Subcutaneous adipose tissue (tissue), 4 donors: ENCODE data around the gene RCAN1. TPM values are rescaled to one million over a fixed set of nuclear protein-coding genes. Genes with fewer than 3 reads are reported as not detected.

Experiments used
- total RNA-seq, 4 donors: library from RNA; depleted of rRNA; stranded (reverse); fragments of >200 nt; gene quantifications; one replicate each; pipeline ENCODE4 v1.1.0, GENCODE V29; 2016
- TF ChIP-seq, protein P1 (sequence below): fragments of 450-650 bp; IDR thresholded peaks from one replicate; pipeline ENCODE4 v1.5.1; 2016; ENCODE audit warnings: low read depth, mild to moderate bottlenecking, control low read depth, antibody characterized with exemption, moderate library complexity

Gene RCAN1
- total RNA-seq, 4 donors from 2014 or later: 28.8 to 68.3 (median 47.0) TPM

DNA sequence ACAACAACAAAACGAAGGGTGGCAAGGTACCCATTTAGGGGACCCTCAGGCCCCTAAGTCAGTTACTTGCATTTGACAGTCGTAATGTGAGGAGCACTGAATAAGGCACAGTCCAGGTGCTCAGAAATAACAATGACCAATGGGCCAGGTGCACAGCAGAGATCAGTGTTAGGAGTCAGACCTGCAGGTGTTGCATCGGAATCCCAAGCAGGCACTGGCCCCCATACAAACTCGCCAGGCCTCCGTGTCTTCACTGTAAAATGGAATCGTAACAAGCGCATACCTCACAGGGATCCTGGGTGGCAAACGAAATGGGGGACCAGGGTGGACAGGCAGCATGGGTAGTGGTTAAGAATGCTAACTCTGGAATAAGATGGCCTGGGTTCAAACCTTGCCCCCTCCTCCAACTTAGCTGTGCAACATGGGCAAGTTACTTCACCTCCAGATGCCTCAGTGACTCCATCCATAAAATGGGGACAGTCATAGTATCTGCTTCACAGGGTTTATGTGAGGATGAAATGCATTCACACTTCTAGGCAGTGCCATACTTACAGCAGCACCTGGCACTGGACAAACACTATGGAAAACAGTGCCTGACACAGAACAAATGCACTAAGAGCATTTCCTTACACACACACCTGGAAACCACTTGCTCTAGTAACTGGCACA, 20.2 kb downstream of the RCAN1 start:
- TF ChIP-seq, protein P1, sequence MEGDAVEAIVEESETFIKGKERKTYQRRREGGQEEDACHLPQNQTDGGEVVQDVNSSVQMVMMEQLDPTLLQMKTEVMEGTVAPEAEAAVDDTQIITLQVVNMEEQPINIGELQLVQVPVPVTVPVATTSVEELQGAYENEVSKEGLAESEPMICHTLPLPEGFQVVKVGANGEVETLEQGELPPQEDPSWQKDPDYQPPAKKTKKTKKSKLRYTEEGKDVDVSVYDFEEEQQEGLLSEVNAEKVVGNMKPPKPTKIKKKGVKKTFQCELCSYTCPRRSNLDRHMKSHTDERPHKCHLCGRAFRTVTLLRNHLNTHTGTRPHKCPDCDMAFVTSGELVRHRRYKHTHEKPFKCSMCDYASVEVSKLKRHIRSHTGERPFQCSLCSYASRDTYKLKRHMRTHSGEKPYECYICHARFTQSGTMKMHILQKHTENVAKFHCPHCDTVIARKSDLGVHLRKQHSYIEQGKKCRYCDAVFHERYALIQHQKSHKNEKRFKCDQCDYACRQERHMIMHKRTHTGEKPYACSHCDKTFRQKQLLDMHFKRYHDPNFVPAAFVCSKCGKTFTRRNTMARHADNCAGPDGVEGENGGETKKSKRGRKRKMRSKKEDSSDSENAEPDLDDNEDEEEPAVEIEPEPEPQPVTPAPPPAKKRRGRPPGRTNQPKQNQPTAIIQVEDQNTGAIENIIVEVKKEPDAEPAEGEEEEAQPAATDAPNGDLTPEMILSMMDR: no peak

DNA sequence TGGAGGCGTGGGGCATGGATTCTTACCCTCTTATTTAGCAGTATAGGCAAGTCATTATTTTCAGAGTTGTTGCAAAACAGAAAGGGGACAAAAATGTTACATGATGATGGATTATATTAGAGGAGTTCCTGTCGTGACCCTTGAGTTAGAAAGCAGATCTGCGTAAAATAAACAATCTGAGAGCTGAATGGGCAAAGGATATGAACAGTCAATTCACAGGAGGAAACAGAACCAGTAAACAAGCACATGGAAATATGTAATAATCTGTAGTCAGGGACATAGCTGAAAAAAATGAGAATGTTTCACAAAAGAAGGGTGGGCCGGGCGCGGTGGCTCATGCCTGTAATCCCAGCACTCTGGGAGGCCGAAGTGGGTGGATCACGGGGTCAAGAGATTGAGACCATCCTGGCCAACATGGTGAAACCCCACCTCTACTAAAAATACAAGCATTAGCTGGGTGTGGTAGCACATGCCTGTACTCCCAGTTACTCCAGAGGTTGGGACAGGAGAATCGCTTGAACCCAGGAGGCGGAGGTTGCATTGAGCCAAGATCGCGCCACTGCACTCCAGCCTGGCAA, 20.9 kb downstream of the RCAN1 start:
- TF ChIP-seq, protein P1: no peak

DNA sequence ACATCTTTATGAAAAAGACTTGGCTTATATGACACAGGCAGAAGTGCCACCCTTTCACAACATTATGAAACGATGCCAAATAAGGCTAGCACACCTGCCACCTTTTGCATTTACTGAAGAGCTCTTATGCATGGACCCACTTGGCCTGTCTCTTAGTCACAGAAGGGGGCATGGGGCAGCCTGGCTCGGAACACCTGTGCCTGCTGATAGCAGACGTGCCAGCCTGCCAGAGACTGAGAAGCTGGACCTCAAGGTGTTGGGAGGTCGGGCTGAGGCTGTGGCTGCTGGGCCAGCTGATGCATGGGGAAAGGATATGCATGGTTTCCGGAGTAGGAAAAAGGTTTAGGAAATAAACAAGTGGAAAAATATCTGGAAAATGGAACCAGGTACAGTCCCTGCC, 21.5 kb downstream of the RCAN1 start:
- TF ChIP-seq, protein P1: no peak

DNA sequence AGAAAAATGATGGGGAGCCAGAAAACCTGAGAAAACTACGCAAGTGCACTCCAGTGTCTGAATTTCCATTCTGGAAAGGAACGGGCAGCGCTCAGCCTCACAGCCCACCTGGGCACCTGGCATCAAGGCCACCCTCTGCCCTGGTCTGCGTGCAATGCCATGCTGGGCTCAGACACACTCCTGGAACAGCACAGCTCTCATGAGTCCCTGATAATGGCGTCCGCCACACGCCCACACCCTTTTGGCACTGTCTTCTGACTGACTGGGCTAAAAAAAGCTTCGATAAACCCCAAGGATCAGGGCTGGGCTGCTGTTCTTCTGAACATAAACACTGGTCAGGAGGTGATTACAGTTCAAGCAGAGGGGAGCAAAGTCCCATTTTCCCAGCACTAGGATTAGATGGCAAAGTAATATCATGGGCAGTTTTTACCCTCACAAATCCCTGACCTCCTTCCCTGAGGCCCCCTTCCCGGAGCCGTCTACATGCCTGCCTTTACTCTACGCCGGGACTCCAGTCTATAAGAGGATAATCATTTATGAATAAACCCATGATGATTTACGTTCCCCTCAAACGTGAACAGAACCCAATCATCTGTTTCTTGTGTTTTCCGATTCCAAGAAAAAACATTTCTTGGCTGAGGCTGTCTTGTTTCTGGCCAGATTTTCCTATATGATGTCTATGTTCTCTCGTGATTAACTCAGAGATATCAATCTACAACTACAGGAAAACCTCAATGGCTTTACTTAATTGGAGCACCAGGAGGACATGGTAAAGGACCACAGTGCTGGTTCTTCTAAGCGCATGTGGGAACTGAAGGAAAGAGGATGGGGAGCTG, 22.6 kb downstream of the RCAN1 start:
- TF ChIP-seq, protein P1: no peak

DNA sequence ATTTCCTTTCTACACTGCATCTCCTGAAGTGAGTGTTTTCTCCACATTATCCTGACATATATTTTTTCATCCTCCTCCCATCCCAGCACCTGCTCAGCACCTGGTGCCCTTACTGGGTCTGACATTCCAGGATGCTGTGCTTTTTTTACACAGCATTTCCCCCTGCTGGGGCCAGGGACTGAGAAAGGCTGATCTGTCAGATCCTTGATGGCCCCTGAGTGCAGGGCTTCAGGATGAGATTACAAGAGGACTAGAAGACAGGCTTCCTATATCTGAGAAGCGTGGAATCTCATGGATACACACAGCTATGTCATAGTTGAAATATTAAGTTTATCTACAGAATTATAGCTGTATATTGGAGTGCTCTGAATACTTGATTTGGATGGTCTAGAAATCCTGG, 24.4 kb downstream of the RCAN1 start:
- TF ChIP-seq, protein P1: no peak

DNA sequence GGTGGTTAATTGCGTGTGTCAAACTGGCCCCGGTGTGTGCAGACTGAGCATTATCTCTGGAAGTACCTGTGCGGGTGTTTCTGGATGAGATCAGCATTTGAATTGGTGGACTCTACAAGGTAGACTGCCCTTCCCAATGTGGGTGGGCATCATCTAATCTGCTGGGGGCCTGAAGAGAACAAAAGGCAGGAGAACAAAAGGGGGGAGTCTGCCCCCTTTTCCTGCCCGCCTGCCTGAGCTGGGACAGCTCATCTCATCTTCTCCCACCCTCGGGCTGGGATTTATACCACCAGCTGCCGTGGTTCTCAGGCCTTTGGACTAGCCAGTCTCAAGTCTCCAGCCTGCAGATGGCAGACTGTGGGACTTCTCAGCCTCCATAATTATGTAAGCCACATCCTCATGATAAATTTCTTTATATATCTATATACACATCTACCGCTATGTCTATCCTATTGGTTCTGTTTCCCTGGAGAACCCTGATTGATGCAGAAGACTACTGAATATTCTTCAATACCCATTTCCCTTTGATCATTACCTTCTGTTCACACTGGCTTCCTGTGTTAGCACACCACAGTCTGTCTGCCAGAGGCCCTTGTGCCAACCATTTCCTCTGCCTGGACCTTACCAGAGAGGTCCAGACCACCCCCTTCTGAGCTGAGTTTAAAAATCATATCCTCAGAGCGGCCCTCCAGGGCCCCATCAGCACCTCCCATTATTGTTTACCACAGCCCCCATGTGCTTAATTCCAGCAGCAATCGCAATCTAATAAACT, 25.2 kb downstream of the RCAN1 start:
- TF ChIP-seq, protein P1: no peak
